Amniotic epithelial cell (primary cell): ENCODE data around the gene LIN52.

Source experiments
- DNase-seq: peaks from one replicate; pipeline ENCODE4 v3.0.0-alpha.2; 2010; ENCODE audit warnings: low read depth

Gene LIN52

DNA sequence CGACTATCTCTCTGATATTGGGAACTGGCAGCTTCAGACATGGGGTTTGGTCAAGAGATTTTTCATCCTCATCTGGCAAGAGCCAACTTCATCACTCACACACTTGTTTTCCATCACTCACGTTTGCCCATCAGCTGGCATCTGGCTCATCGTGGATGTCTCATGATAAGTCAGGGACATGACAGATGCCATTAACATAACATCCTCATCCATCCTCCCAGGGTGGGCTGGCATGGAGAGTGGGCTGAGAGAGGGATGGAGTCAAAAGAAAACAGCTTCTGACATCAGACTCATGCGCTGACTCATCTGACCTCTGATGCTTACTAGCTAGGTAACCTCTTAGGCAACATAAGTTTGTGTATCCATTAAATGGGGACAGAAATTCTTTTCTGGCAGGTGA, 152.7 kb downstream of the LIN52 start:
- peak; percentile 14 for DNase-seq

DNA sequence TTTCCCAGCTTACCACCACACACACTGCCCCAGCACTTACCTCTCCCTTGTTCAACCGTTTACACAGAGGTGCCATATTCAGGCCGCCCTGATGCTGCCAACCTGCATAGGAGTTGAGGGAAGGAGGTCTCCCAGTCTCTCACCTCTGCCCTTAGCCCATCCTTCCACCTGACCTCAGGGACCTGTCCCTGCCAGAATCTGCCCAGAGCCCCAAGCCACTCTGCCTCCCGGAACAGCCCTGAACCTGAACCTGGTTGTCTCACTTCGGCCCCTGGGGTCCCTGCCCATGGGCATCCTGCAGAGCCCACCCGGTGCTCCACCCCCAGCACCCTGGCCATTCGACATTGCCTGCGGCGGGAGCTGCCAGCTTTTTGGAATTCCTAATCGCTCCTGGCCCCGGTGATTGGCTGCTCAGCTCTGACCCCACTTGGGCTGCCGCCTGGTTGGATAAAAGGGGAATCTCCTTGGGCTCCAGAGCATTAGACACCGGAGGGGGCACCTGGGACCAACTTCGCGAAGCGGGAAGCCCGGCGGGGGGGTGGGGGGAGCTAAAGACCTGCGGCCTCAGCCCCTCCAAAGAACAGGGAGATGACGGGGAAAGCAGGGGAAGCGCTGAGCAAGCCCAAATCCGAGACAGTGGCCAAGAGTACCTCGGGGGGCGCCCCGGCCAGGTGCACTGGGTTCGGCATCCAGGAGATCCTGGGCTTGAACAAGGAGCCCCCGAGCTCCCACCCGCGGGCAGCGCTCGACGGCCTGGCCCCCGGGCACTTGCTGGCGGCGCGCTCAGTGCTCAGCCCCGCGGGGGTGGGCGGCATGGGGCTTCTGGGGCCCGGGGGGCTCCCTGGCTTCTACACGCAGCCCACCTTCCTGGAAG, 154.5 kb downstream of the LIN52 start, which contains the start of gene VSX2:
TSS of gene VSX2 (plus strand) at position 476 of the 874 bp plus-strand sequence. CDS start at position 589, 113 bp downstream.
- no peak for DNase-seq

DNA sequence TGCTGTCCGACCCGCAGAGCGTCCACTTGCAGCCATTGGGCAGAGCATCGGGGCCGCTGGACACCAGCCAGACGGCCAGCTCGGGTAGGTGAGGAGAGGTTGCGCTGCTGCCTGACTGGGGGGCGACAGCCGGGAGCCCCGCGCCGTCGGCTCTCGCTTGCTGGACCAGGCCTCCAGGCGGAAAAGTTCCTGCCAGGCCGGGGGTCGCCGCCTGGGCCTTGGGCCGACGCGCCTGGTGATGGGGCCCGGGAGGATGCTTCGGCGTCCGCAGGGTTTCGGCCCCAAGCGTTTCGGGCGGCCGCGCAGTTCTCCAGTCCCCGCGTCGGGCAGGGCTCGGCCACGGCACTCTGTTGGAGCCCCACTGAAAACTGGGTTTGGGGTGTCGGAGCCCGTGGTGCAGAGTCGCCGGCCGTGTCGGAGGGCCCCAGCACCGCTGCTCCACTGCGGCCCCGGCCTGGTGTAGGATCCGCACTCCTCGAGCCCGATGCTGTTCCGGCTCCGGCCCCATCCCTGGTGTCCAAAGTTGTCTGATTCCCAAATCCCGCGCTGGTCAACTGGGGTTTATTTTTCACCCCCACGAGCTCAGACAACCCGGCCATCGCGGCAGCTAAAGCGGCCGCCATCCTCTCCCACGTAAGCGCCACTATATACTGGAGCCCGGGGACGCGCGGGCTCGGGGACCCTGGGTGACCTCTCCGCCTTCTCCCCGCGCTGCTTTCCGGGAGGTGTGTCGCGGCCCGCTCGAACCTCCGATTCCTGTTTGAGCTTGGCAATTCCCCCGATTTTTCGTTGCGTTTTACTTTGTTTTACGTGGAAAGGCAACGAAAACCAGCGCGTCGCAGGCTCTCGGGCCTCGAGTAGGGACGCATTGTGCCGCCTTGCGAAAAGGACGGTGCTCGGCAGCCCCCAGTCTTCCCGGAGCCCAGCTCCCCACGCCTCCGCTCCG, 155.4 kb downstream of the LIN52 start:
- DNase-seq: no peak

DNA sequence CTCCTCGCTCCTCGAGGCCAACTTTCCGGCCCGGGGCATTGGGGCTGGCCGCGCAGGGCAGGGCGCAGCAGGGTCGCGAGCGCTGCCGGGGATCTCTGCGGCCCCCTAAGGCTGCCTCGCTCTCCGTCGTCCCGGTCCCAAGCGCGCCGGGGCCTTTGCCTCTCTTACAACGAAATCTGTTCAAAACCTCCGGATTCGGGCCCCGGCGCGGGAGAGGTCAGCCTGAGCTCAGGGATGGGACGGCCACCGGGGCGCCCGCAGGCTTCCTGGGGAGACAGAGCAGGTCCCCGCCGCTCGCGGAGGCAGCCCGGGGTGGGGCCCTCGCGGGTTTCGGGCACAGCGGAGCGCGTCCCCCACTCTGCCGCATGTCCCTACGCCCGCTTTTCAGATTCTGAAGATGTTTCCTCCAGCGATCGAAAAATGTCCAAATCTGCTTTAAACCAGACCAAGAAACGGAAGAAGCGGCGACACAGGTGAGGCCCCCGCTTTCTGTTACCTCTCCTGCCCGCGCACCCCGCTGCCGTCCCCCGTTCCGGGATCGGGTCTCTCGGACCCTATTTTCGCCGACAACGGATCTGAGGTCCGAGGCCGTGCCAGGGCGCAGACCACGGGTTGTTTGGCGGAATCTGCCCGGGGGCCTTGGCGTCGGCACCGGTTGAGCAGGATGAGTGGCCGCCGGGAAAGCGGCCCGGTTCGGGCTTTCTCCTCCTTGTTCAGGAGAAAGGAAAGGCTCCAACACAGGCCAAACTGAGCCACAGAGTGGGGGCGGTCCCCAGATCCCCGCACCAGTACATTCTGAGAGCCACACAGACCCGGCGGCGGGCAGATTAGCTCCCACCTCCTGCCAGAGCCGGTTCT, 156.3 kb downstream of the LIN52 start:
- DNase-seq: no peak

DNA sequence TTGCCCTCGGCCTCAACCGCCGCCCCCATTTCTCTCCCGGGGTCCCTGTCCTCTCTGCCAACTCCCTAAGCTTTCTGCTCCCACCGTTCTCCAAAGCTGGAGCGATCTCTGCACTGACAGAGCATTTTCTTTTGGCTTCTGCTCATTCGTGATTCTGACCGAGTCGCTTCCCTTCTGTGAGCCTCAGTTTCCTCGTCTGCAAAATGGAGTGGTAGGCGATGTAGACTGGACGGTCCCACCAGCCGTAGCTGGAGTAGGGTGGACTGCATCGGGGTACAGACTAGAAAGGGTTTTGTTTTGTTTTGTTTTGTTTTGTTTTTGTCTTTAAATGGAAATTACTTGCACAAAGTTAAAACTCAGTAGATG, 156.9 kb downstream of the LIN52 start:
- no peak for DNase-seq

DNA sequence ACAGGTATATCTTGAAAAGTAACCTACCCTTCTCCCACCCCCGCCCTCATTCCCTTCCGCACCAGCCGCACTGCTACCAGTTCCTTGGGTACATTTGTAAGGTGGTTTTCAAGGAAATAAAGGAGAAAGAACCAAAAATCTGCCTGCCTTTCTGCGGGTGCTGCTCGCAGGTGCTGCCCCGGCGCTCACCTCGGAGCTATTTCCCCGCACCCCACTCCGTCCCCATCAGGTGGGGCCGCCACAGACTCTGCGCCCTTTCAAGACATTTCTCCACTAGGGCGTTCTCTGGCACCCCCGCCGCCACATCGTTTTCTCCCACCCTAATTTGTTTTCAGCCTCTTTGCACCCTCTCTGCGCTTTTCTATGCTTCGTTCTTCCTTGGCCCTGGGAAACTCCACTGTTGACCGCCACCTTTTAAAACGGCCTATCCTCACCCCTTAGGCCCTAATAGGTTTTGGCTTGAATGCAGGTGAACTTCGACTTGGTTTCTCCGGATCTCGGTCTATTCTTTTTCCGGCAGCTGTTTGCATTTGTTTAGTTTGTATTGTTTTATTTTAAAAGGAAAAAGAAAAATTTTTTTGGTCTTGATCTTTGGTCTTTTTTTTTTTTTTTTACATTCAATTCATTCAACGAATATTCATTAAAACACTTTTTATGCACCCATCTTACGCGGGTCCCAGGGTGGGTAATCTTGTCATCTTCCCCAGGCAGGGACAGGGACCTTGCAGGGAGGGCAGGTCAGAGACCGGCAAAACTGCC, 157.4 kb downstream of the LIN52 start:
- DNase-seq: no peak

DNA sequence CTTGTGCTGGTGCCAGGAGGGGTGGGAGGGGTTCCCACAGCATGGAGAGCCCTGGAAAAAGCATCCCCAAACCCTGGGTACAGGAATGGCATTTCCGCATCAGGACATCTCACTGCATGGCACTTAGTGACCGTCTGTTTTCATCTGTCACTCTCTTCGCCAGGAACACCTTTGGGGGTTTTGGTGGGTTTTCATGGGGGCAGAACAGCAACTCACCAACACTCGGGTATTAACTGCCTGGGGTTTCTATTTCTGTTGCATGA, 158.0 kb downstream of the LIN52 start:
- DNase-seq: no peak

DNA sequence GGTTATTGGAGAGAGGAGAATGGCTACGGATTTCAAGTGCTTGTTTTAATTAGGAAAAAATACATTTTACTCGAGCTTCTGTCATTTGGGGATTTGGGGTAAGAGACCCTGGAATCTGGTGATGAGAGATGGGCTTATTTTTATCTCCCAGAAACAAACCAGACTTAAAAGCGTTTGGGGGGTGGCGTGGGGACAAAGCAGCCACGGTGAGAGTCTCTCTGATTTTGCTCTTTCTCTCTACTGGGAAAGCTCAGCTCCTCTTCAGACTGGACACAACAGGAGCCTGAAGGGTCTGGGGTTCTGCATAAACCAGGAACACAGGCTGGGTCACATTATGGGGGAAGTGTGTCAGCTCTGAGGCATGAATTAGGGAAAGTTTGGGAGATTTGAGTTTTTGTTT, 158.3 kb downstream of the LIN52 start:
- DNase-seq: no peak

DNA sequence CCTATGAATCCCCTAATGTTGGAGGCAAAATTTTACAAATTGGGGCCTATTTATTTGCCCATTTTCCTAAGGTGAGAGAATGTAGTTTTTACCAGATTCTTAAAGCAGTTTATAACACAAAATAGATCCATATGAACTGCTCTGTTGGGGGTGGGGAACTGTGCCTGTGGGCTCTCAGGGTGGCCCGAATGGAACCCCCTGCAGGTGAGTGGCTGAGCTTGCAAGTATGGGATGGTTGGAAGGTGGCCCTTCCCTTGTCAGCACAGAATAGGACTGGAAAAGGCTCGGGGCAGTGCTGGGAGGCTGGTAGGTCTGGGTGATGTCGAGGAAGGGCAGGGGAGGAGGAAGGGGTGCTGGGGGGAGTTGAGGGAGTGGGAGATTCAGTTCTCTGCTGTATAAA, 159.4 kb downstream of the LIN52 start:
- DNase-seq: no peak

DNA sequence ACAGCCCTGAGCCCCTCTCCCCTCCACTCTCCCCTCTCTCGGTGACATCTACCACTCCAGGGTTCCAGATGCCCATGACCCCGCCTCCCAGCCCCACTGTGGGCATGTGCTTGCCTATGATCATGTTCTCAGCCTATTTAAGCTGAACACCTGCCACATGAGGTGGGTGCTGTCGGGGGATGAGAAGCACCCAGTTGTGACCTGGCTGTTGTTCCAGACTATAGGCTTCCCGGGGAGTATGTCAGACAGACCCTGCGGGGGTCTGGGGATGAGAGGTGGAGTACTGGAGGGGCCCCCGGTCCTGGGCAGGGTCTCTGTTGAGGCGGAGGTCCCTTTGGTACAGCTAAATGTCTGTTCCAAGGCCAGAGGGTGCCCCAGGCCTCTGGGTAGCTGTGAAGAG, 160.5 kb downstream of the LIN52 start:
- no peak for DNase-seq

DNA sequence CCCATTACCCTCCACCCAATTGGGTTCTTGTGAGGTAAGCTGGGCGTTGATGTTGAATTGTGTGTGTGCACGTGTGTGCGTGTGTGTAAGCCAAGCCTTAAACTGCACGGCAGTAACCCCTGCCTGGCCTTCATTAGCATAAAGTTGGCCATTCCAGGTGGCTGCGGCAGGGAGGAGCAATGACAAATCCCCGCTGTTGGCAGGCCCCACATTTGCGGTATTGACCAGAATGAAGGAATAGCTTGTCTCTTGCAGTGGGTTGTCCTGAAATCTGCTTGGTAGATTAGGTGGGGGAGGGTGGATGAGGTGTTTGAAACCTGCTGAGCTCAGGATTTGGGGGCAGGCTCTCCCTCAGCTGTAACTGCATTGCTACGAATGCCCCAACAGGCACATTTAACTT, 161.8 kb downstream of the LIN52 start:
- no peak for DNase-seq

DNA sequence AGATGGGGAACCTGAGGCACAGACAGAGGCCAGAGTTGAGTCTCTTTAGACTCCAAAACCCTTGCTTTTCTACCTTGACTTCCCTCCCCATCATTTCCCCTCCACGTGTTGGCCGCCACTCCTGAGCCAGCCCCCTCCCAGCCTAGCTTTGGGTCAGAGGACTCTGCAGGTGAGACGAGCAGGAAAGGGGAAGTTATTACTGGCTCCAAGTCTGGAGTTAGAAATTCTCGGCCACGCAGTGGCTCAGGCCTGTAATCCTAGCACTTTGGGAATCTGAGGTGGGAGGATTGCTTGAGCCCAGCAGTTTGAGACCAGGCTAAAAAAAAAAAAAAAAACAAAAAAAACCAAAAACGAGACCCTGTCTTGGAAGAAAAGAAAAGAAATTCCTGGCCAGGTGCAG, 163.3 kb downstream of the LIN52 start:
- DNase-seq: no peak

DNA sequence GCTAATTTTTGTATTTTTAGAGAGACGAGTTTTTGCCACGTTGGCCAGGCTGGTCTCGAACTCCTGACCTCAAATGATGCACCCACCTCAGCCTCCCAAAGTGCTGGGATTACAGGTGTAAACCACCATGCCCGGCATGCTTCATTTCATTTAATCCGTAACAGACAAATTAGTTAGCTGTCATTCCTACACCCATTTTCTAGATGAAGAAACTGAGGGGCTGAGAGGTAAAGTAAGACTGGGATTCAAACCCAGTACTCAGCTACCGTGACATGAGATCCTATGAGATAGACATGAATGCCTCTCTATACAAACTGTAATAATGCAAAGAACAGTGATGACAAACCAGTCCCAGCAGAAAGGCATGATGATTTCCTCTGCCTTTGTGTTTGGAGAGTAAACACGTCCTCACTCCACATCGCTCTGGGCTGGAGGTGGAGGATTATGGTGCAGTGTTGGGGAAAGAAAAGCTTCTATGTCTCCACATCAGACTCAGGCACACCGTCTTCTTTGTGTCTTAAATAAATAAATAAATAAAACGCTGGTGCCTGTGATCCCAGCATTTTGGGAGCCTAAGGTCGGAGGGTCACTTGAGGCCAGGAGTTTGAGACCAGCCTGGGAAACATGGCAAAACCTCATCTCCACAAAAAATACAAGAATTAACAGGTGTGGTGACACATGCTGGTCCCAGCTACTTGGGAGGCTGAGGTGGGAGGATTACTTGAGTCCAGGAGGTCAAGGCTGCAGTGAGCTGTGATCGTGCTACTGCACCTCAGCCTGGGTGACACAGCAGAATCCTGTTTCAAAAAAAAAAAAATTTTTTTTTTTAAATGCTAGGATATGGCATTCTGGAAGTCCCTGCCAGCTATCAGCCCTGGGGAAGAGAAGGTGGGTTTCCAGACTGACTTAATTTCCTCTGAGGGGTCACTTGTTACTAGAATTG, 164.9 kb downstream of the LIN52 start:
- no peak for DNase-seq
